ENCODE data around the gene SAMD5. TPM values are rescaled to one million over a fixed set of nuclear protein-coding genes. Genes with fewer than 3 reads are reported as not detected.

Gene SAMD5
- total RNA-seq, 1 experiment from 2014 or later: 6.1 TPM

GRCh38 chr6:147603392-147604081, 95.0 kb downstream of the SAMD5 start:
- intact Hi-C loops (cut with micrococcal nuclease; ENCODE audit: unreplicated experiment): no loop called here
- DNase-seq (ENCODE audit: low spot score): no peak
- no TSS peak for BruUV-seq (replicated peaks)
- Histone ChIP-seq H3K27ac (ENCODE audit: low read depth, low read length, poor library complexity, severe bottlenecking) (no peak overlapping the region), H3K27me3 (replicated peaks; ENCODE audit: insufficient read depth, low read depth, low read length, poor library complexity) (no peaks in the 10 kb centered on the region), H3K36me3 (ENCODE audit: insufficient read depth, low read length, poor library complexity, severe bottlenecking) (no peaks in the 10 kb centered on the region), H3K9me3 (ENCODE audit: low read depth, low read length, poor library complexity, severe bottlenecking) (no peaks in the 10 kb centered on the region), H3K4me1 (ENCODE audit: insufficient read depth, low read length, poor library complexity, severe bottlenecking) (no peaks in the 10 kb centered on the region), H3K4me3 (ENCODE audit: low read depth, low read length, poor library complexity, severe bottlenecking) (no peak overlapping the region)
- POLR2A ChIA-PET (ENCODE audit: low non-redundant PET): no interaction called here
- CTCF ChIA-PET: no interaction called here
- TF ChIP-seq EZH2 (IDR thresholded peaks at IDR 0.05; ENCODE audit: borderline replicate concordance, low read depth, low read length, poor library complexity, severe bottlenecking) (no peak), CTCF (conservative IDR thresholded peaks at IDR 0.05; ENCODE audit: low read depth, low read length) (no peak)

- Histone ChIP-seq H3K9me3 (ENCODE audit: low read depth, low read length, poor library complexity, severe bottlenecking) (no peaks in the 10 kb centered on the region), H3K27ac (ENCODE audit: low read depth, low read length, poor library complexity, severe bottlenecking) (no peak overlapping the region), H3K36me3 (ENCODE audit: insufficient read depth, low read length, poor library complexity, severe bottlenecking) (no peaks in the 10 kb centered on the region), H3K4me3 (ENCODE audit: low read depth, low read length, poor library complexity, severe bottlenecking) (no peak overlapping the region), H3K27me3 (replicated peaks; ENCODE audit: insufficient read depth, low read depth, low read length, poor library complexity) (no peaks in the 10 kb centered on the region), H3K4me1 (ENCODE audit: insufficient read depth, low read length, poor library complexity, severe bottlenecking) (no peaks in the 10 kb centered on the region)
- peak; percentile 15 for DNase-seq (ENCODE audit: low spot score)
- intact Hi-C loops (cut with micrococcal nuclease; ENCODE audit: unreplicated experiment): no loop called here
- POLR2A ChIA-PET (ENCODE audit: low non-redundant PET): no interaction called here
- CTCF ChIA-PET: no interaction called here
- BruUV-seq (replicated peaks): no TSS peak
- TF ChIP-seq EZH2 (IDR thresholded peaks at IDR 0.05; ENCODE audit: borderline replicate concordance, low read depth, low read length, poor library complexity, severe bottlenecking) (no peak), CTCF (conservative IDR thresholded peaks at IDR 0.05; ENCODE audit: low read depth, low read length) (no peak)
These were observed 95.9 kb downstream of the SAMD5 start for GRCh38 chr6:147604373-147604772.

GRCh38 chr6:147611992-147612391, 103.5 kb downstream of the SAMD5 start:
- TF ChIP-seq EZH2 (IDR thresholded peaks at IDR 0.05; ENCODE audit: borderline replicate concordance, low read depth, low read length, poor library complexity, severe bottlenecking): no peak
- no peak for TF ChIP-seq CTCF (conservative IDR thresholded peaks at IDR 0.05; ENCODE audit: low read depth, low read length)
- ChIA-PET CTCF (no interaction called here), POLR2A (ENCODE audit: low non-redundant PET) (no interaction called here)
- intact Hi-C loops (cut with micrococcal nuclease; ENCODE audit: unreplicated experiment): no loop called here
- no peaks in the 10 kb centered on the region for H3K4me1 ChIP-seq (ENCODE audit: insufficient read depth, low read length, poor library complexity, severe bottlenecking)
- H3K9me3 ChIP-seq (ENCODE audit: low read depth, low read length, poor library complexity, severe bottlenecking): no peaks in the 10 kb centered on the region
- H3K27me3 ChIP-seq (replicated peaks; ENCODE audit: insufficient read depth, low read depth, low read length, poor library complexity): no peaks in the 10 kb centered on the region
- no TSS peak for BruUV-seq (replicated peaks)
- no peak overlapping the region for H3K27ac ChIP-seq (ENCODE audit: low read depth, low read length, poor library complexity, severe bottlenecking)
- no peaks in the 10 kb centered on the region for H3K36me3 ChIP-seq (ENCODE audit: insufficient read depth, low read length, poor library complexity, severe bottlenecking)
- H3K4me3 ChIP-seq (ENCODE audit: low read depth, low read length, poor library complexity, severe bottlenecking): no peak overlapping the region
- no peak for DNase-seq (ENCODE audit: low spot score)
